Stimulated activated CD8-positive, alpha-beta memory T cell treated with anti-CD3 and anti-CD28 coated beads, Interleukin-15, amount 100 ng/mL, for 4 hours (primary cell): ENCODE measurements around the gene CCDC57.

Experiments
- DNase-seq, 2 donors: peaks; one replicate each; pipeline ENCODE4 v3.0.0-alpha.2; 2020; ENCODE audit warnings: low read depth in 2 of 2

Gene CCDC57

DNA sequence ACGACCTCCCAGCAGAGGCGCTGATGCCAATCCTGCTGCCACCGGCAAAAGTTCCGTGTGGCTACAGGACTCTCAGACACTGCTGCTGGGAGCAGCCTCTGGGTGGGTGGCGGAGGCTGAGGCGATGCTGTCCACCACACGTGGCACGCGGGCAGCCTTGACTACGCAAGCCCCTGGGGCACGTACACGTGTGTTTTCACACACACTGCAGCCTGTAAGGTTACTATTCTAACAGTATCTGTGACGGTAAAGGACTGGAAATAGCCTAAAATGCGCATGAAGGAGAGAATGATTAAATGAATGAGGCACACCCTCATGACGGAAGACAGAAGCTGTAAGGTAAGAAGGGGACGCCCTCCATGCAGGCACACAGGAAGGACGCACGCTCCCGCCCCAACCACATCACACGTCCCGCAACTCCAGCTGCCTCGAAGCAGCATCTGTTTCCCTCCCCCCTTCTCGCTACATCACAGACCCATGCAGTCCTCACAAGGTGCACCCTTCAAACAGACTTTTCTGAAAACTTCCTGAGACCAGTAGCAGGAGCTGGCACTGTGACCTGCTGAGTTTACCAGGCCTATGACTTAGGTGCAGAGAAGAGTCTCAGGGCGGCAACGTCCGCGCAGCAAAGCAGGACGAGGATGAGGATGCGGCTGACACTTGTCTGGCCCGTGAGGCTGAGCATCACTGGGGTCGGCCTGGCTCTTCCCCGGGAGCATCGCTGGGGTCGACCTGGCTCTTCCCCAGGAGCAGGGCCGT, 85.9 kb downstream of the CCDC57 start:
- peak; percentile 41 to 48 for DNase-seq

- no peak for DNase-seq
These were observed 88.5 kb downstream of the CCDC57 start for GRCh38 chr17:82124101-82124500.

DNA sequence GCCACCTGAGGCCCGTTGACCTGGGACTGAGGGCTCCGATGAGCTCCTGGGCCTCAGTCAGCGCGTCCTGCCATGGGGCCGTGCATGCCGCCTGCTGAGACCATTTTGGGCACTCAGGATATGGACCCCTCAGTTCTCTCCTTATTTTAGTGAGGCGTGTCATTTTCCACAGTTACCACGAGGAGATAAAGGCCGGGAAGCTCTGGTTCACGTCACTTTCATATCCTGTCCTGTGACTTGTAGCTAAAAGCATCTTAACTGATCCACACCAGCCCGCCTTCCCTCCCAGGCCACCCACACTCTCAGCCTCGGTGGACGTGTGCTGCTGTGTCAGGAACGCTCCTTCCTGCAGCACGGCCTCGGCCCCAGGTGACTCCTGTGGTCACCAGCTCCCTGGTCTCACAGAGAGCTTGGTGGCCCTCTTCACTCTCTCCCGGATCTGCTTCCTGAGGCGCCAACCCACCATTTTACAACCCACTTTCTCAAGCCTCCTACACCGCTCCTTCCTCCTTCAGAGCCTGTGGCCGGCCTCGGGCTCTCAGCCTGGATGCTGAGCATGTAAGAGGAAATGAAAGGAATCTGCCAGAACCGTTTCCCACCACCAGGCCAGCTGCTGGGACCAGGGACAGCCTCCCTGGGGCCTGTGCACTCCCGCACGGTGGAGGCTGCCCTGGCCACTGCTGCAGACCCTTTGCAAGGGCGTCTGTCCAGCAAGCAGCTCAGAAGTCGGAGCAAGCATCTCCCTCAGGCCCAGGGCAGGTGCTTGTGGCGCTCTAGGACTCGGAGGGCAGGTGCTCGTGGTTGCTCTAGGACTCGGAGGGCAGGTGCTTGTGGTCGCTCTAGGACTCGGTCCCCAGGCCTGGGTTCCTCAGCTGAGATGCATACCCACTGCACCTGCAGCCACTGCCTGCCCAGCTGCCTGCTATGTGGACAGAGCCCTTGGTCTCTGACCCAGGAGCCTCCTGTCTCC, 90.7 kb downstream of the CCDC57 start:
- no peak for DNase-seq

DNA sequence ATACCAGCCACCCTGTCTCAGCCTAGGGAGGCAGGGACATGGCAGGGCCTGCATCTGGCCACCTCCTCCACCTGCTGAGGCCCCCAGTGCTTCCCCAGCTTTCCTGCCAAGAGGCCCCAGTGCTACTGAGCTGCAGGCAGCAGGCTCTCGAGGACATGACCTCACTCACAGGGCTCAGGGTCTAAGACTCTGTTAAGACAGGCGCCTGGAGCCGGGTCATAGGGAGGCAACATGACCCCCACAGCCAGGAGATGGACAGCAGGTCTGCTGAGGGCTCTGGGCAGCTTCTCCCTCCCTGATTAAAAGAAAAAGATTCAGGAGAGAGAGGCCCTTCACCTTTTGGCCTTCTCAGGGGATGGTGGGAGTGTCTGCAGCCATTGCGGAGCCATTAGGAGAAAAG, 91.4 kb downstream of the CCDC57 start:
- no peak for DNase-seq

DNA sequence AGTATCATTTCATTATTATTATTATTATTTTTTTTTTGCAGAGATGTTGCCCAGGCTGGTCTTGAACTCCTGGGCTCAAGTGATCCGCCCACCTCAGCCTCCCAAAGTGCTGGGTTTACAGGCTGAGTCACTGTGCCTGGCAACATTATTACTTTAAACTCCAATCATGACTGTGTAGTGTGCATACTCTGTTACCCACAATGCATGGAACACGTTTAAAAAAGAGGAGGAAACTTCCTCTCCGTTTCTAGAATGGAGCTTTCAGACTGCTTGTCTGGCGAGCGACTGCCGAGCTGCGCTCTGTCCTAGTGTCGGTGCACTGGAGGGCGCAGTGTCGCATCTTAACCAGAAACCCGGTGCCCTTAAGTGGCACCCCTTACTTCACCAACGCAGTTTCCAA, 92.5 kb downstream of the CCDC57 start:
- DNase-seq: no peak

GRCh38 chr17:82118815-82119380, 93.7 kb downstream of the CCDC57 start:
- DNase-seq: no peak

- DNase-seq: no peak
These were observed 94.4 kb downstream of the CCDC57 start for GRCh38 chr17:82118168-82118814.

GRCh38 chr17:82117139-82118090, 95.2 kb downstream of the CCDC57 start:
- DNase-seq: no peak

DNA sequence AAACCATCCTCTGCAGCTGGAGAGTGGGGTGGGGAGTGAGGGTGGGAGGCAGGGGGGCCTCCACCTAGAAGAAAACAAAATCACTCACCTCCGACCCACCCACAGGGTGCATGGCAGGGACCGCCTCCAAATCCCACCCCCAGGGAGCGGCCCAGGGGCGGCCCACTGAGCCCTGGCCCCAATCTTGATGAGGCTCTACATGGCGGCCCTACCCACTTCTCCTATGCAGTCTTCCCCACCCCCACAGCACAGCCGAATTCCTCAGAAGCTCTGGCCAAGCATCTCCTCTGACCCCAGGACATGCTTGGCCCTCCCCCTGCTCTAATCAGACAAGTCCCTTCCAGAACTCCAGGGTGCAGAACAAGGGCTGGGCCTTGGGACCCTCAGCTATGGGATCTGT, 96.4 kb downstream of the CCDC57 start:
- DNase-seq: no peak

GRCh38 chr17:82114872-82115271, 97.8 kb downstream of the CCDC57 start:
- DNase-seq: no peak

GRCh38 chr17:82114447-82114846, 98.2 kb downstream of the CCDC57 start:
- no peak for DNase-seq

DNA sequence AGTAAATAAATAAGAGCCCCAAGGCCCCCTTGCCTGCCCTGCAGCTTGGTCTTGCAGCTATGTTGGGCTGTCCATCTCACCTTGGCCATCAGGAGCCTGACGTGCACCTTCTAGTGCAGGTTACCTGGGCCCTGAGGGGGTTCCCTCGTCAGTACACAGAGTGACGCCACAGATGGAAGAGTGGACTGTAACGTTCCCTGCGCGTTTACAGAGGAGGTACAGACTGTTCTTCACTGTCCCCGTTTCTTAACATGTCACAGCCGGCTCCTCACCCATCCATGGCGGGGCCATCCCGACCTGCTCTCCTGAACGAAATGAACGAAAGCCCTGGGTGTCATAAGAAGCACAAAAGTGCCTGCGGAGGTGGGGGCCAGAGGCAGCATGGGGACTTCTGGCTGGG, 98.7 kb downstream of the CCDC57 start:
- DNase-seq: no peak

GRCh38 chr17:82113422-82113821, 99.2 kb downstream of the CCDC57 start:
- no peak for DNase-seq

GRCh38 chr17:82112914-82113311, 99.7 kb downstream of the CCDC57 start:
- DNase-seq: no peak

DNA sequence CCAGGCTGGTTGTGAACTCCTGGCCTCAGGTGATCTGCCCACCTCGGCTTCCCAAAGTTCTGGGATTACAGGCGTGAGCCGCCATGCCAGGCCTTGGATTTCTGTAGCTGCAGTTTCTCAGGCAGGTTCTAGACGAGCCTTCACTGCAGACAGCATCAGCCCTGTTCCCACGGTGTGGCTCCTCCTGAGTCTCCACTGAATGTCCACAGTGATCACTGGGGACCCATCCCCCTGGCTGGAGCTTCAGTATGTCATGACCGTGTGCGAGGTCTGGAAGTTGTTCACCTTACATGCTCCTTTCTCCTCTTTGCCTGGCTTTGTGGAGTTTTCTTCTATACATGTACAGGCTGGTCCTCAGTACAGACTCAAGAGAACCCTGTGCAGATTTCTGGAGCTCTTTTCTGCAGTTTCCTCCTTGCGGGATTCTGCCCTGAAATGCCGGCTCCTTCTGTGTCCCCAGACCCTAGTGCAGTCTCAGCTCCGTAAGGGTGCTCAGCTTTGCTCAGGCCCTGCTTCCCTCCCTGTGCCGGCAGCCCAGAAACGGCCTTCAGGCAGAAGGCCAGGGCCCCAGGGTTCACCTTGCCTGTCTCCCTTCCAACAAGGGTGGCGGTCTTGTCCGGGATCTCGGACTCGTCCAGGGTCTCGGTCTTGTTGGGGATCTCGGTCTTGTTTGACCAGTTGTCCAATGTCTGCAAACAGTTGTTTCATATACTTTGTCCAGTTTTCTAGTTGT, 100.3 kb downstream of the CCDC57 start:
- no peak for DNase-seq

- DNase-seq: no peak
These were observed 102.3 kb downstream of the CCDC57 start for GRCh38 chr17:82110298-82110697.

- DNase-seq: no peak
These were observed 103.6 kb downstream of the CCDC57 start for GRCh38 chr17:82108961-82109475.

DNA sequence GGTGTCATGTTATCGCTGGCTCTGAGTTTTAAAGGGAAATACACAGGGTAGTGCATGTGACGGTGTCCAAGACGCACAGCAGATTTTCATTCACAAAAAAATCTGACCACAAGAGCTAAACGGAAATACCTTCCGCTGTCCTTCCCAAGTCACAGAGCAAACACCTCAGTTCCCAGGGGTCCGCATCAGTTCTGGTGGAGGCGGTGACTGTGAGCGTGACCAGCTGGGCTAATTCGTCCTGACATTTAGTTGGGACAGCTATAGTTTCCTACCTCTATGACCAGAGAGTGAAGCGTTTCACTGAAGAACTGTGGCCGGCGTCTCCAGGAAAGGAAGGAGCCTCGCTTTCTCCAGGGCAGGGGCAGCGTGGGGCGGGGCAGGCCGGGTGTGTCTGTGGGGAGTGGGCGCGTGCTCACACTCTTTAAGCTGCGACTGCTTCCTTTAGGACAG, 104.1 kb downstream of the CCDC57 start:
- no peak for DNase-seq

DNA sequence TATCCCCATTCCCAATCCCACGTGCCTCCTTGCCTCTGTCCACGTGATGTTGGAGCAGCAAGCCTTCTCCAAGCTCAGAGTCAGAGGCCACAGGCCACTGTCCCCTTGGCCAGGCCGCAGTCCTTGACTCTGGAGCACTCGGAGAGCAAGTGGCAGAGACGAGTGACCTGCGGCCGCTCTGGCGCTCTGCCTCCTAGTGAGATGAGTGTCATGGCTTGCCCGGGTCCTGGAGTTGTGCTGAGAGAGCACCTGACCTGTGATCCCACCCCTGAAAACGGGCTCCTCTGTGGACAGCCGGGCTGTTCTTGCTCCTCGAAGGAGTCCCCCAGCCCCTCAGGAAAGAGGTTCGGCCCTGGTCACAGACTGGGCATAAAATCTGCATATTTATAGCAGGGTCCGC, 104.6 kb downstream of the CCDC57 start:
- no peak for DNase-seq

GRCh38 chr17:82107341-82107860, 105.2 kb downstream of the CCDC57 start:
- DNase-seq: no peak
